Osteoblast (primary cell): ENCODE measurements around the gene MMEL1. TPM values are rescaled to one million over a fixed set of nuclear protein-coding genes. Genes with fewer than 3 reads are reported as not detected.
"Not testable (repeated sequence)": the region's sequence is repeated elsewhere in the genome, so short reads cannot be mapped to it uniquely, and the experiment has no call there.

ENCODE experiments used
- DNase-seq: peaks from one replicate; pipeline ENCODE4 v3.0.0; 2011; ENCODE audit warnings: low spot score, mixed read lengths; ENCODE audit not compliant: insufficient read length; ENCODE audit errors: missing footprints
- H2AFZ ChIP-seq: 2 replicates; pipeline ENCODE4 v1.6.0; 2011; ENCODE audit warnings: mild to moderate bottlenecking, low read length
- H3K27ac ChIP-seq: 2 replicates; pipeline ENCODE4 v1.5.1; 2011; ENCODE audit warnings: mild to moderate bottlenecking, low read depth, low read length, moderate library complexity
- H3K27me3 ChIP-seq: 2 replicates; pipeline ENCODE4 v1.6.0; 2012; ENCODE audit warnings: mild to moderate bottlenecking, control low read depth, inconsistent platforms, low read length, moderate library complexity; ENCODE audit not compliant: insufficient read depth
- H3K36me3 ChIP-seq: 2 replicates; pipeline ENCODE4 v1.5.1; 2011; ENCODE audit warnings: mild to moderate bottlenecking, low read length, control low read depth, moderate library complexity; ENCODE audit not compliant: insufficient read depth
- H3K4me1 ChIP-seq: 2 replicates; pipeline ENCODE4 v1.5.1; 2011; ENCODE audit warnings: mild to moderate bottlenecking, low read length, control low read depth, moderate library complexity; ENCODE audit not compliant: insufficient read depth
- H3K4me2 ChIP-seq: 2 replicates; pipeline ENCODE4 v1.6.0; 2011; ENCODE audit warnings: mild to moderate bottlenecking, low read length; ENCODE audit not compliant: insufficient read depth
- H3K4me3 ChIP-seq: fragments of 200-600 bp; sonication (generic); 3 replicates; pipeline ENCODE4 v1.5.1; 2012; ENCODE audit warnings: mild to moderate bottlenecking, low read length, inconsistent platforms; ENCODE audit not compliant: insufficient read depth
- H3K79me2 ChIP-seq: 2 replicates; pipeline ENCODE4 v1.6.0; 2012; ENCODE audit warnings: mild to moderate bottlenecking, low read length, control low read depth, inconsistent platforms; ENCODE audit not compliant: insufficient read depth
- H3K9me3 ChIP-seq: 2 replicates; pipeline ENCODE4 v1.5.1; 2011; ENCODE audit warnings: low read depth, low read length, control low read depth
- H4K20me1 ChIP-seq: 2 replicates; pipeline ENCODE4 v1.6.0; 2012; ENCODE audit warnings: mild to moderate bottlenecking, low read length, control low read depth; ENCODE audit not compliant: insufficient read depth
- CTCF ChIP-seq: IDR thresholded peaks from 2 replicates; pipeline ENCODE4 v1.5.1; 2011; ENCODE audit warnings: mild to moderate bottlenecking, low read depth, low read length, moderate library complexity; ENCODE audit errors: extremely low read depth
- total RNA-seq: library from RNA; depleted of rRNA; stranded (reverse); fragments of >200 nt; gene quantifications from 2 replicates; pipeline ENCODE4 v1.2.3, GENCODE V29; 2012

The MMEL1 gene
- total RNA-seq, 1 donor = under 0.01 TPM

GRCh38 chr1:2574350-2574749 is 58.5 kb downstream of the MMEL1 start:
- Histone ChIP-seq H3K79me2 (no peaks in the 10 kb centered on the region), H3K4me1 (no peaks in the 10 kb centered on the region), H3K4me3 (no peak overlapping the region), H3K9me3 (peaks cover 3% of the 10 kb centered on the region), H2AFZ (no peak overlapping the region), H3K4me2 (no peak overlapping the region), H3K36me3 (no peaks in the 10 kb centered on the region), H3K27ac (no peak overlapping the region), H4K20me1 (no peaks in the 10 kb centered on the region), H3K27me3 (peaks cover 3% of the 10 kb centered on the region)
- peak; percentile 55 for DNase-seq
- no peak for TF ChIP-seq CTCF

DNA sequence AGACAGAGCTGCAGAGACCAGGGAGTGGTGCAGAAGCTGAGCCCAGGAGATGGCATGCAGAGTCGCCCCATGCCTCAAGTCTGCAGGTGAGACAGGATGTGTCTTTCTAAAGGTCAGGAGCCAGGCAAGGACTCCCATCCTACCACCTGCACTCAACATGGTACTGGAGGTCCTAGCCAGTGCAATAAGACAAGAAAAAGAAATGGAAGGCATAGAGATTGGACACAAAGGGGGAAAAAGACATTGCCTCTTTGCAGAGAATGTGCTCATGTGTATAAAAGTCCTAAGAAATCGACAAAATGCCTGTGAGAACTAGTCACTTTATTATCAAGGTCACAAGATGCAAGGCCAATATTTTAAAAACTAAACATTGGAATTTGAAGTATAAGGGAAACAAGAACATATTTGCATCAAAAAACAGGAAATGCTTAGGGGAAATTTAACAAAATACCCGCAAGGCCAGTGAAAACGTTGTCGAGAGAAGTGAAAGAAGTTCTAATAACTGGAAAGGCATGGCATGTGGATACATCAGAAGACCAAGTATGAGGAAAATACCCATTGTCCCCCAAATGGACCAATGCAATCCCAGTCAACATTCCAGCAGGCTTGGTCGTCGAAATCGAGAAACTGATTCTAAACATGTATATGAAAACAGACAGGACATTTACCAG is 59.4 kb downstream of the MMEL1 start:
- no peak overlapping the region for H3K27ac ChIP-seq
- H3K4me1 ChIP-seq = no peaks in the 10 kb centered on the region
- no peak for TF ChIP-seq CTCF
- H3K27me3 ChIP-seq = peaks cover 3% of the 10 kb centered on the region
- peaks cover 3% of the 10 kb centered on the region for H3K9me3 ChIP-seq
- no peaks in the 10 kb centered on the region for H3K79me2 ChIP-seq
- H3K4me2 ChIP-seq = no peak overlapping the region
- no peak for DNase-seq
- no peak overlapping the region for H3K4me3 ChIP-seq
- no peak overlapping the region for H2AFZ ChIP-seq
- H3K36me3 ChIP-seq = no peaks in the 10 kb centered on the region
- H4K20me1 ChIP-seq = no peaks in the 10 kb centered on the region

- no peak overlapping the region for H3K4me2 ChIP-seq
- no peaks in the 10 kb centered on the region for H3K79me2 ChIP-seq
- H3K27me3 ChIP-seq = peaks cover 3% of the 10 kb centered on the region
- no peaks in the 10 kb centered on the region for H3K4me1 ChIP-seq
- TF ChIP-seq CTCF = no peak
- no peaks in the 10 kb centered on the region for H4K20me1 ChIP-seq
- H3K27ac ChIP-seq = no peak overlapping the region
- H2AFZ ChIP-seq = no peak overlapping the region
- peaks cover 3% of the 10 kb centered on the region for H3K9me3 ChIP-seq
- no peaks in the 10 kb centered on the region for H3K36me3 ChIP-seq
- no peak for DNase-seq
- no peak overlapping the region for H3K4me3 ChIP-seq
Measured at GRCh38 chr1:2571348-2571747, 61.5 kb downstream of the MMEL1 start.

DNA sequence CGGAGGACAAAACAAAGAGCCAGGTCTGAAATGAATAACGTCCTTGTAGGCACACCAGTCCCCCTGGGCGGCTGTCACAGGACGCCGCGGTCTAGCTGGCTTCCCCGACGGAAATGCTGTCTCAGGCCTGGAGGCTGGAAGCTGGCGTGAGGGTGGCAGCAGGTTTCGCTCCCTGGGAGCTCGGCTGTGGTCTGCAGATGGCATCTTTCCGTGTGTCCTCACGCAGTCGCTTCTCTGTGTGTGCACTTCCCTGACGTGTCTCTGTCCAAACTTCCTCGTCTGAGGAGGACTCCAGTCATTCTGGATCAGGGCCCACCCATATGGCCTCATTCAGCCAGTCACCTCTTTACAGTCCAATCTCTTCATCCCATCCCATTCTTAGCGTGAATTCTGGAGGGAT is 62.5 kb downstream of the MMEL1 start:
- Histone ChIP-seq H3K4me1 (no peaks in the 10 kb centered on the region), H3K4me3 (no peak overlapping the region), H3K27ac (no peak overlapping the region), H3K9me3 (peaks cover 3% of the 10 kb centered on the region), H3K36me3 (no peaks in the 10 kb centered on the region), H4K20me1 (no peaks in the 10 kb centered on the region), H3K79me2 (no peaks in the 10 kb centered on the region), H3K4me2 (no peak overlapping the region), H2AFZ (no peak overlapping the region), H3K27me3 (peaks cover 8% of the 10 kb centered on the region)
- DNase-seq = peak; percentile 80
- TF ChIP-seq CTCF = no peak

- not testable (repeated sequence) for H3K4me3 ChIP-seq, H3K79me2 ChIP-seq, H2AFZ ChIP-seq, H3K4me2 ChIP-seq, H3K4me1 ChIP-seq, H3K27ac ChIP-seq, H3K9me3 ChIP-seq, H4K20me1 ChIP-seq, H3K36me3 ChIP-seq
- peak; percentile 21 for DNase-seq
- peaks cover 11% of the 10 kb centered on the region for H3K27me3 ChIP-seq
Measured at GRCh38 chr1:2569703-2570102, 63.1 kb downstream of the MMEL1 start.
